Body of pancreas (tissue), 4 donors: ENCODE results near the gene FARS2.

ENCODE experiments used
- POLR2A ChIP-seq, 3 donors: fragments of 450-650 bp; IDR thresholded peaks; one replicate each; pipeline ENCODE4 v1.6.1; 2016; ENCODE audit warnings: antibody characterized with exemption in 3 of 3, mild to moderate bottlenecking in 2 of 3
- TF ChIP-seq, protein P1 (sequence below), 7 experiments: fragments of 450-650 bp in 4 of 7; fragments of 200-600 bp in 3 of 7; sonication (generic) in 3 of 7; IDR thresholded peaks; one replicate each; pipeline ENCODE4 v1.5.1; 2016 to 2019; ENCODE audit warnings: antibody characterized with exemption in 7 of 7

DNA sequence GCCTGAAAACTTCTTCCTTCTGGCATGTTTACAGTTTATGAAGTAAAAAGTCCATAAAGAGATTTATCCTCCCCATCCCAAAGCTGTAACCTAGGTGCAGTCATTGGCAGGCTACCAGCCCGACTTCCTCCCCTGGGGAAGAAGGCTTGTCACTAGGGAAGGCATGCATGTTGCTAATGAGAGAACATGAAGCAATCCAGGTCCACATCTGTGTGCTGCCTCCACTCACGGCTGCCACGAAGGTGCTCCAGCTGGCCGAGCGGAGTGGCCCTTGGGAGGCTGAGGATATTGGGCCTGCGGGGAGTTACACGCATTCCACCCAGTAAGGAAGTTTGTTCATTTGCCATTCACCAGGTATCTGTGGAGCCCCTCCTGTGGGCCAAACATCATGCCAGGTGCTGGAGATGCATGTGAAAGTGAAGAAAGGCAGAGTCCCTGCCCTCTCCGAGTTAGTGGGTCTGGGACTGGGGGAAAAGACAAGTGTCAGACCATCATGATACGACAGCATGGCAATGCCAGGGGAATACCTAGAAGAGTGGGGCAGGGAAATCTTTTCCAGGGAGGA, 488.4 kb downstream of the FARS2 start:
- TF ChIP-seq, protein P1, sequence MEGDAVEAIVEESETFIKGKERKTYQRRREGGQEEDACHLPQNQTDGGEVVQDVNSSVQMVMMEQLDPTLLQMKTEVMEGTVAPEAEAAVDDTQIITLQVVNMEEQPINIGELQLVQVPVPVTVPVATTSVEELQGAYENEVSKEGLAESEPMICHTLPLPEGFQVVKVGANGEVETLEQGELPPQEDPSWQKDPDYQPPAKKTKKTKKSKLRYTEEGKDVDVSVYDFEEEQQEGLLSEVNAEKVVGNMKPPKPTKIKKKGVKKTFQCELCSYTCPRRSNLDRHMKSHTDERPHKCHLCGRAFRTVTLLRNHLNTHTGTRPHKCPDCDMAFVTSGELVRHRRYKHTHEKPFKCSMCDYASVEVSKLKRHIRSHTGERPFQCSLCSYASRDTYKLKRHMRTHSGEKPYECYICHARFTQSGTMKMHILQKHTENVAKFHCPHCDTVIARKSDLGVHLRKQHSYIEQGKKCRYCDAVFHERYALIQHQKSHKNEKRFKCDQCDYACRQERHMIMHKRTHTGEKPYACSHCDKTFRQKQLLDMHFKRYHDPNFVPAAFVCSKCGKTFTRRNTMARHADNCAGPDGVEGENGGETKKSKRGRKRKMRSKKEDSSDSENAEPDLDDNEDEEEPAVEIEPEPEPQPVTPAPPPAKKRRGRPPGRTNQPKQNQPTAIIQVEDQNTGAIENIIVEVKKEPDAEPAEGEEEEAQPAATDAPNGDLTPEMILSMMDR (IDR thresholded peaks at IDR 0.05): no peak
- no peak for TF ChIP-seq POLR2A (IDR thresholded peaks at IDR 0.05)
